OCI-LY7 (cell line): ENCODE results near the gene LRP1B. TPM values are rescaled to one million over a fixed set of nuclear protein-coding genes. Genes with fewer than 3 reads are reported as not detected.

Source experiments
- BruUV-seq: library from RNA; stranded (reverse); fragments of 400-500 nt; replicated peaks from 2 replicates; lab custom pipeline; 2021; lab: Mats Ljungman, UMichigan
- CTCF ChIA-PET: fragments of 300-600 bp; sonication (Branson Sonifier 250); formaldehyde crosslinking; loops from one replicate; lab custom pipeline; 2022; ENCODE audit warnings: antibody characterized with exemption; ENCODE audit not compliant: unreplicated experiment; lab: Charles Lee
- POLR2A ChIA-PET: fragments of 300-600 bp; sonication (Branson Sonifier 250); formaldehyde crosslinking; loops from one replicate; lab custom pipeline; 2022; ENCODE audit warnings: antibody characterized with exemption; lab: Charles Lee
- DNase-seq: peaks from one replicate; pipeline ENCODE4 v3.0.0-alpha.2; 2015; ENCODE audit warnings: low spot score
- H2AFZ ChIP-seq: fragments of 200-600 bp; sonication (generic), shearing (Covaris generic); 2 replicates; pipeline ENCODE4 v1.6.1; 2014; ENCODE audit warnings: mild to moderate bottlenecking, antibody characterized with exemption, low read length, moderate library complexity
- H3K27ac ChIP-seq: fragments of 200-600 bp; sonication (generic); 2 replicates; pipeline ENCODE4 v1.5.1; 2014; ENCODE audit warnings: mixed run types, low read depth, mild to moderate bottlenecking, moderate library complexity, low read length, inconsistent platforms; ENCODE audit not compliant: poor library complexity, severe bottlenecking
- H3K36me3 ChIP-seq: fragments of 200-600 bp; sonication (generic); 2 replicates; pipeline ENCODE4 v1.6.1; 2014; ENCODE audit warnings: mild to moderate bottlenecking, antibody characterized with exemption, low read length, moderate library complexity, mixed read lengths; ENCODE audit not compliant: insufficient read depth
- H3K4me1 ChIP-seq: fragments of 200-600 bp; sonication (generic); 2 replicates; pipeline ENCODE4 v1.5.1; 2014; ENCODE audit warnings: mild to moderate bottlenecking, low read length; ENCODE audit not compliant: insufficient read depth, poor library complexity, severe bottlenecking
- H3K4me2 ChIP-seq: fragments of 200-600 bp; sonication (generic); 2 replicates; pipeline ENCODE4 v1.6.1; 2014; ENCODE audit warnings: mild to moderate bottlenecking, low read length
- H3K4me3 ChIP-seq: fragments of 200-600 bp; sonication (generic); 2 replicates; pipeline ENCODE4 v1.5.1; 2014; ENCODE audit warnings: mild to moderate bottlenecking, low read depth, low read length; ENCODE audit not compliant: poor library complexity, severe bottlenecking
- H3K79me2 ChIP-seq: fragments of 200-600 bp; sonication (generic); 2 replicates; pipeline ENCODE4 v1.6.1; 2016; ENCODE audit warnings: low read depth, mild to moderate bottlenecking, low read length, moderate library complexity, mixed read lengths; ENCODE audit not compliant: insufficient read depth
- H3K9me2 ChIP-seq: fragments of 200-600 bp; sonication (generic); 2 replicates; pipeline ENCODE4 v1.6.1; 2016; ENCODE audit warnings: mild to moderate bottlenecking, low read length, mixed read lengths; ENCODE audit not compliant: insufficient read depth
- H3K9me3 ChIP-seq: fragments of 200-600 bp; sonication (generic); 2 replicates; pipeline ENCODE4 v1.6.1; 2014; ENCODE audit warnings: mild to moderate bottlenecking, mixed run types, low read length, mixed read lengths
- H4K20me1 ChIP-seq: fragments of 200-600 bp; sonication (generic); 2 replicates; pipeline ENCODE4 v1.6.1; 2014; ENCODE audit warnings: mild to moderate bottlenecking, antibody characterized with exemption, low read length, moderate library complexity, mixed read lengths; ENCODE audit not compliant: insufficient read depth
- EZH2phosphoT487 ChIP-seq: fragments of 200-600 bp; sonication (generic); IDR thresholded peaks from 2 replicates; pipeline ENCODE4 v1.6.1; 2018; ENCODE audit warnings: low read depth, borderline replicate concordance, mild to moderate bottlenecking, mixed run types, antibody characterized with exemption, low read length, moderate library complexity, mixed read lengths
- intact Hi-C: fragments of 100-400 bp; cut with micrococcal nuclease; formaldehyde crosslinking; loops from one replicate; pipeline ENCODE4 v1.10.0; 2022; ENCODE audit not compliant: unreplicated experiment
- total RNA-seq, 2 experiments: library from RNA; depleted of rRNA in 1 of 2; stranded (reverse); fragments of >200 nt in 1 of 2; shearing (Covaris generic) in 1 of 2; gene quantifications; 2 replicates each; pipeline ENCODE4 v1.2.3, GENCODE V29; 2014 to 2022
- TF ChIP-seq, protein P1 (sequence below): fragments of 200-600 bp; sonication (generic); conservative IDR thresholded peaks from 2 replicates; pipeline ENCODE4 v1.5.1; 2014; ENCODE audit warnings: mild to moderate bottlenecking, antibody characterized with exemption, low read length, moderate library complexity, mixed read lengths

Gene LRP1B
- total RNA-seq, 2 experiments from 2014 or later: not detected

DNA sequence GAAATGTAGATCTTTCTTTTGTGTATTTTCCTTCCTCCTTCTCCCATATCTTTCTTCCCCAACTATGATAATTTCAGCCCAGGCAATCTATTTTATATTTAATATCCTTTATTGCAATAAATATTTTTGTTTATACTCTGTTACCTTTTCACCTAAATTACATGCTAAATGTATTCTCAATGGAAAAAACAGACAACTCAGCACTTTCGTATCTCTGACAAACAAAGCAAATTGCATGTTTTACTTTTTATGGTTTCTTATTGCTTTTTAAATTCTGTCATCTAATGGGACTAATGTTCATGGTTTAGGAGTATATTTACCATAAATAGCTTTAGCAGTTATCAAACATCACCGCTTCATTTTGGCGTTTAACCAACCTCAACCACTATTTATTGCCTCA lies 74.0 kb downstream of the LRP1B start:
- Histone ChIP-seq H3K4me2 (no peak overlapping the region), H3K36me3 (no peaks in the 10 kb centered on the region), H3K79me2 (no peaks in the 10 kb centered on the region), H3K9me2 (no peaks in the 10 kb centered on the region), H2AFZ (no peak overlapping the region), H3K4me1 (no peaks in the 10 kb centered on the region), H4K20me1 (no peaks in the 10 kb centered on the region), H3K4me3 (no peak overlapping the region), H3K9me3 (no peaks in the 10 kb centered on the region), H3K27ac (no peak overlapping the region)
- TF ChIP-seq, protein P1, sequence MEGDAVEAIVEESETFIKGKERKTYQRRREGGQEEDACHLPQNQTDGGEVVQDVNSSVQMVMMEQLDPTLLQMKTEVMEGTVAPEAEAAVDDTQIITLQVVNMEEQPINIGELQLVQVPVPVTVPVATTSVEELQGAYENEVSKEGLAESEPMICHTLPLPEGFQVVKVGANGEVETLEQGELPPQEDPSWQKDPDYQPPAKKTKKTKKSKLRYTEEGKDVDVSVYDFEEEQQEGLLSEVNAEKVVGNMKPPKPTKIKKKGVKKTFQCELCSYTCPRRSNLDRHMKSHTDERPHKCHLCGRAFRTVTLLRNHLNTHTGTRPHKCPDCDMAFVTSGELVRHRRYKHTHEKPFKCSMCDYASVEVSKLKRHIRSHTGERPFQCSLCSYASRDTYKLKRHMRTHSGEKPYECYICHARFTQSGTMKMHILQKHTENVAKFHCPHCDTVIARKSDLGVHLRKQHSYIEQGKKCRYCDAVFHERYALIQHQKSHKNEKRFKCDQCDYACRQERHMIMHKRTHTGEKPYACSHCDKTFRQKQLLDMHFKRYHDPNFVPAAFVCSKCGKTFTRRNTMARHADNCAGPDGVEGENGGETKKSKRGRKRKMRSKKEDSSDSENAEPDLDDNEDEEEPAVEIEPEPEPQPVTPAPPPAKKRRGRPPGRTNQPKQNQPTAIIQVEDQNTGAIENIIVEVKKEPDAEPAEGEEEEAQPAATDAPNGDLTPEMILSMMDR: no peak
- TF ChIP-seq EZH2phosphoT487: no peak
- DNase-seq: no peak
- BruUV-seq: no TSS peak
- CTCF ChIA-PET: no interaction called here
- POLR2A ChIA-PET: interaction anchor here (0.7 kb wide), 1 partner anchor 690 kb away, joined by 3 read pairs; no protein-coding TSS in a partner anchor
- intact Hi-C loops: no loop called here

- Histone ChIP-seq H3K9me3 (no peaks in the 10 kb centered on the region), H3K9me2 (no peaks in the 10 kb centered on the region), H3K79me2 (no peaks in the 10 kb centered on the region), H3K4me3 (no peak overlapping the region), H3K36me3 (no peaks in the 10 kb centered on the region), H2AFZ (no peak overlapping the region), H3K4me1 (no peaks in the 10 kb centered on the region), H3K27ac (no peak overlapping the region), H3K4me2 (no peak overlapping the region), H4K20me1 (no peaks in the 10 kb centered on the region)
- no TSS peak for BruUV-seq
- intact Hi-C loops: no loop called here
- TF ChIP-seq EZH2phosphoT487: no peak
- DNase-seq: no peak
- POLR2A ChIA-PET: interaction anchor here (0.7 kb wide), 1 partner anchor 865 kb away, joined by 3 read pairs; no protein-coding TSS in a partner anchor
- CTCF ChIA-PET: no interaction called here
Observed at GRCh38 chr2:142052220-142052863, 78.5 kb downstream of the LRP1B start.

GRCh38 chr2:142048581-142048980 lies 82.2 kb downstream of the LRP1B start:
- Histone ChIP-seq H3K4me1 (no peaks in the 10 kb centered on the region), H3K9me2 (no peaks in the 10 kb centered on the region), H4K20me1 (no peaks in the 10 kb centered on the region), H3K4me3 (no peak overlapping the region), H3K27ac (no peak overlapping the region), H3K79me2 (no peaks in the 10 kb centered on the region), H3K36me3 (no peaks in the 10 kb centered on the region), H3K4me2 (no peak overlapping the region), H2AFZ (no peak overlapping the region), H3K9me3 (no peaks in the 10 kb centered on the region)
- intact Hi-C loops: no loop called here
- DNase-seq: no peak
- ChIA-PET CTCF (no interaction called here), POLR2A (no interaction called here)
- no TSS peak for BruUV-seq
- TF ChIP-seq, protein P1: no peak
- no peak for TF ChIP-seq EZH2phosphoT487
